Panc1 (cell line): ENCODE measurements around the gene TPI1. TPM values are rescaled to one million over a fixed set of nuclear protein-coding genes. Genes with fewer than 3 reads are reported as not detected.

Source experiments
- ATAC-seq: fragments of 200-7000 bp; cut with Tn5 transposase; 2 replicates; pipeline ENCODE4 v1.9.1; 2020; ENCODE audit warnings: mild to moderate bottlenecking, moderate library complexity
- BruUV-seq: library from RNA; stranded (reverse); fragments of 400-500 nt; replicated peaks from 2 replicates; lab custom pipeline; 2021; lab: Mats Ljungman, UMichigan
- CTCF ChIA-PET: fragments of 300-600 bp; sonication (Branson Sonifier 250); formaldehyde crosslinking; loops from one replicate; lab custom pipeline; 2022; ENCODE audit warnings: antibody characterized with exemption; lab: Charles Lee
- POLR2A ChIA-PET: fragments of 300-600 bp; sonication (Branson Sonifier 250); formaldehyde crosslinking; loops from one replicate; lab custom pipeline; 2022; ENCODE audit warnings: antibody characterized with exemption; lab: Charles Lee
- DNase-seq: peaks from one replicate; pipeline ENCODE4 v3.0.0-alpha.2; 2010; ENCODE audit warnings: low read depth, low spot score
- H3K27ac ChIP-seq: 2 replicates; pipeline ENCODE4 v1.5.1; 2011; ENCODE audit warnings: mild to moderate bottlenecking, low read length, inconsistent platforms
- H3K27me3 ChIP-seq: fragments of 200-500 bp; sonication (Bioruptor generic); 2 replicates; pipeline ENCODE4 v1.6.0; 2014; ENCODE audit warnings: low read length, inconsistent platforms; ENCODE audit not compliant: control insufficient read depth, insufficient read depth
- H3K36me3 ChIP-seq: fragments of 200-500 bp; sonication (Bioruptor generic); 2 replicates; pipeline ENCODE4 v1.5.1; 2014; ENCODE audit warnings: inconsistent platforms, mild to moderate bottlenecking, low read length, moderate library complexity; ENCODE audit not compliant: control insufficient read depth, insufficient read depth
- H3K4me1 ChIP-seq: 2 replicates; pipeline ENCODE4 v1.5.1; 2011; ENCODE audit warnings: inconsistent platforms, mild to moderate bottlenecking, low read length, moderate library complexity; ENCODE audit not compliant: control insufficient read depth, insufficient read depth
- H3K4me3 ChIP-seq, 2 experiments: 2 replicates each; pipeline ENCODE4 v1.5.1; 2011 to 2012; ENCODE audit warnings: low read depth in 2 of 2, low read length in 2 of 2, mild to moderate bottlenecking in 2 of 2, inconsistent platforms in 1 of 2, moderate library complexity in 1 of 2
- H3K9me3 ChIP-seq: fragments of 200-500 bp; sonication (Bioruptor generic); 2 replicates; pipeline ENCODE4 v1.5.1; 2014; ENCODE audit warnings: low read depth, mild to moderate bottlenecking, inconsistent platforms, low read length, moderate library complexity; ENCODE audit not compliant: control insufficient read depth, insufficient read depth
- POLR2AphosphoS5 ChIP-seq: IDR thresholded peaks from 2 replicates; pipeline ENCODE4 v1.6.1; 2012; ENCODE audit warnings: mild to moderate bottlenecking, low read depth, low read length, moderate library complexity
- SIN3A ChIP-seq: IDR thresholded peaks from 2 replicates; pipeline ENCODE4 v1.6.1; 2012; ENCODE audit warnings: low read depth, mild to moderate bottlenecking, low read length, moderate library complexity, borderline replicate concordance; ENCODE audit not compliant: insufficient read depth
- TCF7L2 ChIP-seq: IDR thresholded peaks from 2 replicates; pipeline ENCODE4 v1.6.1; 2011; ENCODE audit warnings: mild to moderate bottlenecking, low read depth, low read length, inconsistent platforms
- in situ Hi-C: cut with HindIII; loops from 2 replicates; pipeline ENCODE4 v1.10.0; 2016; ENCODE audit warnings: low sequenced_read_pairs, low pct_unique_long_range_greater_than_20kb
- intact Hi-C: fragments of 100-400 bp; cut with micrococcal nuclease; formaldehyde crosslinking; loops from one replicate; pipeline ENCODE4 v1.10.0; 2022; ENCODE audit not compliant: unreplicated experiment
- total RNA-seq: library from RNA; stranded (reverse); gene quantifications from one replicate; pipeline ENCODE4 v1.2.1, GENCODE V29; 2021; ENCODE audit not compliant: unreplicated experiment
- TF ChIP-seq, protein P1 (sequence below): fragments of 450-650 bp; IDR thresholded peaks from 2 replicates; pipeline ENCODE4 v1.5.1; 2017; ENCODE audit warnings: mild to moderate bottlenecking
- TF ChIP-seq, protein P2 (sequence below), 2 experiments: IDR thresholded peaks; 2 replicates each; pipeline ENCODE4 v1.6.1; 2011 to 2012; ENCODE audit warnings: low read depth in 2 of 2, control low read depth in 1 of 2, low read length in 1 of 2, mild to moderate bottlenecking in 1 of 2, moderate library complexity in 1 of 2; ENCODE audit not compliant: insufficient read depth in 1 of 2

Gene TPI1
- total RNA-seq, 1 experiment from 2014 or later, result 693 TPM

DNA sequence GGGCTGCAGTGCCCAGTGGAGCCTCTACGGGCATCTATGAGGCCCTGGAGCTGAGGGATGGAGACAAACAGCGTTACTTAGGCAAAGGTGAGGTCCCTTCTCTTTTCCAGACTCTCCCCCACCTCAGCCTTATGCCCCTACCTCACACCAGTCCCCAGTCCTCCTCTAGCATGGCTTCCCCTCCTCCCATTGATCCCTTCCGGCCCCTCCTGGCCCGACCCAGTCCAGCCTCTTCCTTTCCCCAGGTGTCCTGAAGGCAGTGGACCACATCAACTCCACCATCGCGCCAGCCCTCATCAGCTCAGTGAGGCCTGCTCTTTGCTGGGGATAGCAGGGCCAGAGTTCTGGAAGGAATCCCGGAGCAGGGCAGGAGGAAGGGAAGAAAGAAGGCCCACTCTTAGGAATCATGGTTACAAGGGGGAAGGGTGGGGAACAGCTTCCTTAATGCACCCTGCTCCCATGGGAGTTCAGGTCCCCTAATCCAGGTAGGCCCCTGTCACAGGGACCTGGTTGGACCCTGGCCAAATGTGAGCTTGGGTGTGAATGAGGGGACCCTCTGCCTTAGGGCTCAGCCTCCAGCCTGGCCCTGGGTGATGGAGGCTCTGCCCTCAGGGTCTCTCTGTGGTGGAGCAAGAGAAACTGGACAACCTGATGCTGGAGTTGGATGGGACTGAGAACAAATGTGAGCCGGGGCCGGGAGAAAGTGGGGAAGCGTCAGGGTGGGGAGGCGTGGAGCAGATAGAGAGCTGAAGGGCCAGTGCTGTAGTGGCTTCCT is 49.3 kb downstream of the TPI1 start:
- Histone ChIP-seq H3K4me3 (no peak overlapping the region), H3K27ac (no peak overlapping the region), H3K9me3 (no peaks in the 10 kb centered on the region), H3K36me3 (no peaks in the 10 kb centered on the region; the same call in 1 of the 2 replicates), H3K4me1 (peaks cover 4% of the 10 kb centered on the region; the same call in 1 of the 2 replicates), H3K27me3 (no peaks in the 10 kb centered on the region)
- in situ Hi-C loops (no loop called here), intact Hi-C loops (no loop called here)
- TSS peak; percentile 52 for BruUV-seq
- TF ChIP-seq, protein P1, sequence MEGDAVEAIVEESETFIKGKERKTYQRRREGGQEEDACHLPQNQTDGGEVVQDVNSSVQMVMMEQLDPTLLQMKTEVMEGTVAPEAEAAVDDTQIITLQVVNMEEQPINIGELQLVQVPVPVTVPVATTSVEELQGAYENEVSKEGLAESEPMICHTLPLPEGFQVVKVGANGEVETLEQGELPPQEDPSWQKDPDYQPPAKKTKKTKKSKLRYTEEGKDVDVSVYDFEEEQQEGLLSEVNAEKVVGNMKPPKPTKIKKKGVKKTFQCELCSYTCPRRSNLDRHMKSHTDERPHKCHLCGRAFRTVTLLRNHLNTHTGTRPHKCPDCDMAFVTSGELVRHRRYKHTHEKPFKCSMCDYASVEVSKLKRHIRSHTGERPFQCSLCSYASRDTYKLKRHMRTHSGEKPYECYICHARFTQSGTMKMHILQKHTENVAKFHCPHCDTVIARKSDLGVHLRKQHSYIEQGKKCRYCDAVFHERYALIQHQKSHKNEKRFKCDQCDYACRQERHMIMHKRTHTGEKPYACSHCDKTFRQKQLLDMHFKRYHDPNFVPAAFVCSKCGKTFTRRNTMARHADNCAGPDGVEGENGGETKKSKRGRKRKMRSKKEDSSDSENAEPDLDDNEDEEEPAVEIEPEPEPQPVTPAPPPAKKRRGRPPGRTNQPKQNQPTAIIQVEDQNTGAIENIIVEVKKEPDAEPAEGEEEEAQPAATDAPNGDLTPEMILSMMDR, result no peak
- TF ChIP-seq POLR2AphosphoS5 (no peak), TCF7L2 (no peak), SIN3A (no peak)
- TF ChIP-seq, protein P2, sequence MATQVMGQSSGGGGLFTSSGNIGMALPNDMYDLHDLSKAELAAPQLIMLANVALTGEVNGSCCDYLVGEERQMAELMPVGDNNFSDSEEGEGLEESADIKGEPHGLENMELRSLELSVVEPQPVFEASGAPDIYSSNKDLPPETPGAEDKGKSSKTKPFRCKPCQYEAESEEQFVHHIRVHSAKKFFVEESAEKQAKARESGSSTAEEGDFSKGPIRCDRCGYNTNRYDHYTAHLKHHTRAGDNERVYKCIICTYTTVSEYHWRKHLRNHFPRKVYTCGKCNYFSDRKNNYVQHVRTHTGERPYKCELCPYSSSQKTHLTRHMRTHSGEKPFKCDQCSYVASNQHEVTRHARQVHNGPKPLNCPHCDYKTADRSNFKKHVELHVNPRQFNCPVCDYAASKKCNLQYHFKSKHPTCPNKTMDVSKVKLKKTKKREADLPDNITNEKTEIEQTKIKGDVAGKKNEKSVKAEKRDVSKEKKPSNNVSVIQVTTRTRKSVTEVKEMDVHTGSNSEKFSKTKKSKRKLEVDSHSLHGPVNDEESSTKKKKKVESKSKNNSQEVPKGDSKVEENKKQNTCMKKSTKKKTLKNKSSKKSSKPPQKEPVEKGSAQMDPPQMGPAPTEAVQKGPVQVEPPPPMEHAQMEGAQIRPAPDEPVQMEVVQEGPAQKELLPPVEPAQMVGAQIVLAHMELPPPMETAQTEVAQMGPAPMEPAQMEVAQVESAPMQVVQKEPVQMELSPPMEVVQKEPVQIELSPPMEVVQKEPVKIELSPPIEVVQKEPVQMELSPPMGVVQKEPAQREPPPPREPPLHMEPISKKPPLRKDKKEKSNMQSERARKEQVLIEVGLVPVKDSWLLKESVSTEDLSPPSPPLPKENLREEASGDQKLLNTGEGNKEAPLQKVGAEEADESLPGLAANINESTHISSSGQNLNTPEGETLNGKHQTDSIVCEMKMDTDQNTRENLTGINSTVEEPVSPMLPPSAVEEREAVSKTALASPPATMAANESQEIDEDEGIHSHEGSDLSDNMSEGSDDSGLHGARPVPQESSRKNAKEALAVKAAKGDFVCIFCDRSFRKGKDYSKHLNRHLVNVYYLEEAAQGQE (IDR thresholded peaks at IDR 0.05; ENCODE audit: insufficient read depth in 1 of 2, low read depth in 2 of 2, low read length in 1 of 2), result no peak
- CTCF ChIA-PET, result no interaction called here
- POLR2A ChIA-PET, result no interaction called here
- ATAC-seq, result no peak
- no peak for DNase-seq

- ATAC-seq (no peak), DNase-seq (no peak)
- no peak overlapping the region for H3K27ac ChIP-seq
- no peaks in the 10 kb centered on the region for H3K9me3 ChIP-seq
- in situ Hi-C loops, result no loop called here
- H3K36me3 ChIP-seq, result no peaks in the 10 kb centered on the region; the same call in 1 of the 2 replicates
- ChIA-PET CTCF (no interaction called here), POLR2A (no interaction called here)
- intact Hi-C loops, result no loop called here
- peaks cover 4% of the 10 kb centered on the region; the same call in 1 of the 2 replicates for H3K4me1 ChIP-seq
- TF ChIP-seq TCF7L2 (no peak), POLR2AphosphoS5 (no peak), SIN3A (no peak)
- TF ChIP-seq, protein P2 (IDR thresholded peaks at IDR 0.05; ENCODE audit: insufficient read depth in 1 of 2, low read depth in 2 of 2, low read length in 1 of 2), result no peak
- TF ChIP-seq, protein P1, result no peak
- no peaks in the 10 kb centered on the region for H3K27me3 ChIP-seq
- BruUV-seq, result no TSS peak
- no peak overlapping the region for H3K4me3 ChIP-seq
Measured at GRCh38 chr12:6917491-6918231, 50.3 kb downstream of the TPI1 start.
